Measurements from ENCODE around the gene CMTM8.

CMTM8 gene

DNA sequence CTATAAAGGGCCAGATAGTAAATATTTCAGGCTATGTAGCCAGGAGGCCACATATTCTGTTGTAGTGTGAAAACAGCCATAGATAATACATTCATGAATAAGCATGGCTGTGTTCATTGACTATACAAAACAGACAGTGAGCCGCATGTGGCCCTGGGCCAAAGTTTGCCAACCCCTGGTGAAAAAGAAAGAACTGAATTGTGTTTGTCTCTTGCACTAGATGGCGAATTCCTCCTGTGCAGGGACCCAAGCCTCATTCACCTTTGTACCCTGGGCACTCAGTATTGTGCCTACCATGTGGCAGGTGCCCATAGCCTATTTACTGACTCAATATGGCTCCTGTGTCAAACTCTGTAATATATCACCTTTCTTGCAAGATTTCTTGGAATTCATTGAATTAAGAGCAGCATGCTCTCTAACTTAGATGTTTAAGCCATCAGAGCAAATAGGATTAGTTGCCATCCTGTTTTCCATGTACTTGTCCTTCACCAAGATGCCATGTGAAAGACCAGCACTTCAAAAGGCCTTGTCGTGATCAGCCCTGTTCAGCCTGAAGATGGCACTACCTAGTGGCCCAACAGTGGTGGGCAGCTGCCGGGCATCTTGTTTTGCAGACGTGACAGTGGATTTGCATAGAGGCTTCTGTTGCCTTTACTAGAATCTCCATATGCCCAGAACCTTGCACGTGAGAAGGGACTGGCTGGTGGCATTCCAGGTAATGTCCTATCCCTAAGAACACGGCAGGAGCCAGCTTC lies 102.3 kb downstream of the CMTM8 start:
- no peak for DNase-seq (ENCODE audit: low read depth)

DNA sequence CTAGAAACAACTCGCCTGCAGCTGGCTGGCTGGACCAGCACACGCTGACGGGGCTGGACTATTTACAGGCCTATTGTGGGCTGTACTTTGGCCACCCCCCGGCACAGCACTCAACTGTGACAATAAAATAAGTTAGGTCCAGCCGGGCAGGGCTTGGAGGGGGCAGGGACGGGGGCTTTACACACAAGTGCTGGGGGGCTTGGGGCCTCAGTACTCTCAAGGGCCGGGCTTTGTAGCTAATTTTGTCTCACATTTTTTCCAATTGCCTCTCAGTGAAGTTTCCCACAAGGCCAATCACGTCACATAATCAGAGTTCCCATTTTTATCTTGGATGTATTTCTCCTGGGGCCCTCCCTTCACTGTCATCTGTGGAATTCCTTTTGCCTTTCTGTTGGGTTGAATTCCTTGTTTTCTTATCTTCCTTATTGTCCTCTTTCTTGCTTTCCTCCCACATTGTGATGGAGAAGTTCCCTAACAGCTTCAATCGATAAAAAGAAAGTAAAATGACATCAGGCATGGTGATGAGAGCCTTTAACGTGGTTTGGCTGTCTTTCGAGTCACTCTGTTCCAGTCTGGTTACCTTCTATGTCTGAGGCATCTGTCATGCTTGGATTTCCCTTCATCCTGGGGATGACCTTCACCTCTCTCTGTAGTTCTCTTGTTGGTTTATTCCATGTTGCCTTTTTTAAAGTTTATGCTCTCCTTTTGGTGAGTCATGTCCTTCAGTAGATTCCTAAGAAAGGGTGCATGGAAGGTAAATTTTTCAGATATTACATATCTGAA lies 109.1 kb downstream of the CMTM8 start:
- no peak for DNase-seq (ENCODE audit: low read depth)

DNA sequence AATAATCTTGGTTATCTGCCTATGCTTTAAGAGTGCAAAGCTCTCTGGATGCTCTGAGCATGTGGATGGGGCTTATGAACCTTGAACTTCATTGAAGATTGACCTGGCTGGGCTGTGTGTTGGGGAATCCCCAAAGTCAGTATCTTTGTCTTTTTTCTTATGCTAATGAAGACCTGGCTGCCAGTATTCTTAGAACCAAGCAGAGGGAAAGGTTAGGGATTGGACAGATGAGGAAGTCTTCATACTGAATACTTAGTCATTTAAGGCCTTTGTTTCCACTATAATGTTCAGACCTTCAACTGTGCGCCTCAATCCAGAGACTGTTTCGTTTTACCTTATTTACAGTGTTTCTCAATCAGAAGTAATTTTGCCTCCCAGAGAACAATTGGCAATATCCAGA lies 110.7 kb downstream of the CMTM8 start:
- DNase-seq (ENCODE audit: low read depth): no peak

DNA sequence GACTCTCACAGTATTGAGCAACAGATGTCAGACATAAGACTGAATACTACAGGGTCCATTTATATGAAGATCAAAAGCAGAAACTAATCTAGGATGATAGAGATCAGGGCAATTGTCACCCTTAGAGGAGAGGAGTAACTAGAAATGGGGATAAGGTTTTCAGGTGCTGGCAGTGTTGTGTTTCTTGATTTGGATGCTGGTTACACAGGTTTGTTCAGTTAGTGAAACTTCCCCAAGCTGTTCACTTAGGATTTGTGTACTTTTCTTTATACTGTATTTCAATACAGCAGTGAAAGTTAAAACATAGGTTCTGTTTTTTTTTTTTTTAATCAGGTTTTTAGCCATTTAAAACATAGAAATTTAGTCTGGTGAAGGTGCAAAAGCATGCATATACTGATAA lies 114.1 kb downstream of the CMTM8 start:
- DNase-seq (ENCODE audit: low read depth): no peak

DNA sequence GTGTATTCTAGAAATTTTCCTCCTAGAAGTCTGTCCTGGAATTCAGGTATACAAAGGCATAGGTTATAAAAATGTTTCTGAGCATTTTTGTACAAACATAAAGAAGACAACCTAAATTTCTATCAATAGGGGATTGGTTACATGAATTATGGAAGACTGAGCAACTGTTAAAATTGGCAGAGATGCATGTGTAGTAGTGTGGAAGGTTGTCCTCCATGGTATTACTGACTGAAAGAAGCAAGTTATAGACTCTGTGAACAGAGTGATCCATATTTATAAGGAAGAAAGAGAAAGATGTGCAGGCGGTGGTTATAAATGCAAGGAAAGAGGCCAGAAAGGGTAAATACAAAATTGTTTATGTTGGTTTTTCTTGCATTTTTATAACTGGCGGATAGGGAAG lies 114.9 kb downstream of the CMTM8 start:
- no peak for DNase-seq (ENCODE audit: low read depth)

DNA sequence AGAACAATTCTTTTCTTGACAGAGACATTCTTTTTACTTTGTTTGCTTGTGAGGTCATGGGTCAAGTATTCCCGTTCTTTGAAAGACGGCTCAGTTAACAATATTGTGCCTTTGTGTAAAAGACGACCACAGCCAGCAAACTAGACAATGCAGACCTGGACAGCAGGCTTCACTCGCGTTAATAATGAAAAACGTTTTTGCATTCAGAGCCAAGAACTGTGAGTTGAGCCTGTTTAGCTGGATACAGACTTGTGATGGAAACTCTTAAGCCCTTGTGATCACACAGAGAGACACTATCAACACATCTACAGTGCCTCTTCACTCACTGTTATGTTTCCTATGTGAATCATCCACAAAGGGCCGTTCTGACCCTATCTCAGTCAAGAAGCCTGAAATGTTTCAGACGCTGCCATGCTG lies 115.9 kb downstream of the CMTM8 start:
- DNase-seq (ENCODE audit: low read depth): no peak

DNA sequence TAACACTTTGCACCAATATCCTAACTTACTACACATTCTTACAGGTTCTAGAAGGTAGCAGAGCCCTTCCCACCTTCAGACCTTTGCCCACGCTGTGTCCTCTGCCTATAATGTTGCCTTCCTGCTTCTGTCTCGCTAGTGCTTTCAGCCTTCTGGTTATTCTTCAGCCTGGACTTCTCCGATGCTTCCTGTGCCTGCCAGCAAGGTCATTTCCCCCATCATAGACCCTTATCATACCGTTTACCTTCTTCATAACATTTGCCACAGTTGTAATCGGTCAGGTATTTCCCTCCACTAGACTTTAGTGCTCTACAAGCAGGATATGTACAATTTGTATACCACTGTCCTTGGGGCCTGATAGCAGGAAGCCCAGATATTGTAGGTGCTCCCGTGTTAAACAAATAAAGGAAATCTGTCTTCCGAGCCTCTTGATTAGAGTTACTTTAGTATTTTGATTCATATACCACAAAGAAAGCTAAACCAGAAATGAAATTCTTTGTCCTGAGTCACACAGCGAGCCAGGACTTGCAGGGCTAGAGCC lies 117.3 kb downstream of the CMTM8 start:
- no peak for DNase-seq (ENCODE audit: low read depth)

DNA sequence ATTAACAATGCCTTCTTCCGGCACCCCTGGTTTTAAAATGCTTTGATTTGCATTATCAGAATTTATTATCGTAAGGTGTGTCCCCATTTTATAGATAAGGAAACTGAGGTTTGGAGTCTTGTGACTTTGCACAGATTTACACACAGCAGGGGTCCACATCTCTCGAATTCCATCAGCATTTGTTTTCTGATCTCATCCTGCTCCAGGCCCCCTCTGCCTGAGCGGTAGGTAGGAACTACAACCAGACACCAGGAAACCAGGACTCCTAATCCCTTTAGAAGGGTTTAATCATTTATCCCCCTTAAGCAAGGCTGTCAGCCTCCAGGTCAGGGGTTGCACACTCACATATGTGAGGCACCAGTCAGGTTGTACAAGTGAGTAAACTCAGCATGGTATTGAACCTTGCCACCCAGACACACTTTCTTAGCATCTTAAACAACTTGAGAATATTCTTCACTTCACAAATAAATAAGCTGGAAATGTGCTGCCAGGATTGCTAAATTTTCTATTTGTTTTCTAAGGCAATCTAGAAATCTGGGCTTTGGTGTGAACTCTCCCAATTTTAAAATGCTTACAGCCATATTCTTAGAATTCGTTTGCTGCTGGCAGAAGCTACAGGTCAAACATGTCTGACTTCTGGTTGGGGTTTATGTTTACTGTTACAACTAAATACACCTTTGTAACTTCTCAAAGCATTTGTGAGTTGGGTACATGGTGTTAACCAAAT lies 121.4 kb downstream of the CMTM8 start:
- DNase-seq (ENCODE audit: low read depth): no peak

DNA sequence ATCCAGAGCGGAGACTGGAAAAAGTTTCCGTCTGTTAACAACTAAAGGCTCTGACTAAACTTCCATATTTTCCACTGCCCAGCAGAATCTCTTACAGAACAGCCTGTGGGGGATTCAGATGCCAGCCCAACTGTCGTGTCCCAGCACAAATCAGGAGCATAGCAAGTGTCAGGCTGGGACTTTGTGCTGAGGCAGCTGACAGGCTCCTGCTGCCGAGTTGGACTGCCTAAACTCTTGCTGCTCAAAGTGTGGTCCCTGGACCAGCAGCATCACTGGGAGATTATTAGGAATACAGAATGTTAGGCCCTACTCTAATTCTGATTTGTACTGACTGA lies 122.0 kb downstream of the CMTM8 start:
- DNase-seq (ENCODE audit: low read depth): no peak

DNA sequence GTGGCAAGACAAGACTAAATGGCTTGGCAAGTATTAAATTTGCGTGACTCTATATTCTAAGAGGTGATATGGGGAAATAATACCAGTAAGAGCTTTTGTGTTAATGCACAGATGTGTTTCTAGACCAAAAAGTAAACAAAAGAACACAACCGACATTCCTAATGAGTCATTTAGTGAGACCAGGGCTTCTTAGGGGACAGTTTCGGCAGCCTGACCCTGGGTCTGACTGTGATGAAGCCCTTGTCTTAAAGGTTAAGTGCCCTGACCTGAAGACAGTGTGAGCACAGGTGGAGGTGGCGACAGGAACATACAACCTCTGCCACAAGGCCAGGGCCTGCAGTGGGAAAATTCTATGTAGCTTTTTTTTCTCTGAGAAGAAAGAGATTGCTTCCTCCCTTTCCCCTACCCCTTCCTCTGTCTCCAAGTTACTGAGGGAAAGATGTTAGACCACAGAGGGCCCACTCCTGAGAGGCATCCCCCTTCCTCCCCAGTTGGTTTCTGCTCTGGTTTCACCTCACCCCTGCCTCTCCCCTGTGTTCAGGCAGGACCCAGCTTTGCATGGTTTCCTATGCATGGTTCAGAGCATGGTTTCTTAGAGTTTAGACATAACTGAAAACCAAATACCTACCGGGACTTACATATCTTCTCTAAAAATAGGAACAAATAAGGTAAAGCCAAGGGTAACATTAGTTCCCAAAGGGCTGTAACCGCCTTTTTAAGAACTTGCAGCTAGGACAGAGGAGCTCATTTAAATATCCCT lies 128.3 kb downstream of the CMTM8 start:
- no peak for DNase-seq (ENCODE audit: low read depth)

DNA sequence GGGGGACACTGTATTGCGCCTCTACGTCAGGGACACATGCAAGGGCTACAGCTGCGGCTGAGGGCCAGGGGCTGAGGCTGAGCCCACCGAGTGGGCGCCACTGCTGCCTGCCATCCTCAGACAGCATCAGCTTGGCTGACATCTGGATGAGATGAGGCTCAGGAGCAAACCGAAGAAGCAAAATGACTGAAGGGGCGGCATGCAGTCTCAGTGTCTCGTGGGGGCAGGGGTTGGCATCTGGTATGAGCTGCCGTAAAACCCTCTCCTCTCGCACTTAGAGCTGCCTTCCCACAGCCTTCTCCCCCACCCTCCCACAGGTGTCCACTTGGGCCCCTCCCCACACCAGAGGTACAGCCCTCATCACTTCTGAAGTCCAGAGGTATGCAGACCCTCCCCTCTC lies 129.0 kb downstream of the CMTM8 start:
- no peak for DNase-seq (ENCODE audit: low read depth)

DNA sequence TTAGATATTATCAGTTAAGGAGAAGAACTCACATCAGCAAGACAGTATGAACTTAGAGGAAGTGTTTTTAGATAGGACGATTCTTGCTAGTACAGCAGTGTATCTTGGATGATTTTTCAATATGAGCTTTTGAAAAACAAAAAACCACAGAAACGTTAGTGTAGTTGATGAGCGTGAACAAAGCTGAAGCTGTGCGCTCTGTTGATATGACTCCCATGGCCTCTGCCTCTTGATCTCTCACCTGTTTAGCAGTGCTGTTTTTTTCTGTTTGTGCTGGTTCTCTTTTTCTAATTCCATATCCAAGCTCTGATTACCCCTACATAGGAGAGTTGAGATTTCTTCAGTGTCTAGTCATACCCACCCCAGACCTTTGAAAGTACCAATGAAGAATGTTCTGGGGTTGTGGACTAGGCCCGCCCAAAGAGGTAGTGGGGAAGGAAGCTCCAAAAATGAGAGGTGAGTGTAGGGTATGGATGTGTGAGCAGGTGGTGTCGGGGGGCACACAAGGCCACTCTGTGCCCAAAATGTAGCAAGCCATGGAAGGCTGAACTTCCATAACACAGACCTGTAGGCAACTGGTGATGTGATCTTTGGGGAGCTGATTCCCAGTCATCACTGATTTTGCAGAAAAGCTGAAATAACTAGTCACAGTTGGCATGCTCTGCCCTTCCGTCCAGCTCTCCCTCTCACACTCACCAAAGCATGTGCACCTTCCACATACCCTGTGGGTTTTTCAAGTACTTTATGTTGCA lies 133.2 kb downstream of the CMTM8 start:
- DNase-seq (ENCODE audit: low read depth): no peak

DNA sequence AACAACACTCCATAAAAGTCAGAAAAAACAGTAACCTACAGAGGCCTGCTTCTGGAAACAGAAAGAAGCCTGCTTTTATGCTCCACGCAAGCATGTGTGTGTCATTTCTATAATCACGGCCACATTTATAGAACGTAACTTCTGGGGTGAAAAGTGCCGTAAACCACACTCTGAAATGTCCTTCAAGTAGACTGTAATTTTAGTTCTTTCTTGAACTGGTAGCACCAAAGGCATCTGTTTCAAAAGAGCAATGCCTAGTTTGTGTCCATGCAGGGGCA lies 133.7 kb downstream of the CMTM8 start:
- no peak for DNase-seq (ENCODE audit: low read depth)

DNA sequence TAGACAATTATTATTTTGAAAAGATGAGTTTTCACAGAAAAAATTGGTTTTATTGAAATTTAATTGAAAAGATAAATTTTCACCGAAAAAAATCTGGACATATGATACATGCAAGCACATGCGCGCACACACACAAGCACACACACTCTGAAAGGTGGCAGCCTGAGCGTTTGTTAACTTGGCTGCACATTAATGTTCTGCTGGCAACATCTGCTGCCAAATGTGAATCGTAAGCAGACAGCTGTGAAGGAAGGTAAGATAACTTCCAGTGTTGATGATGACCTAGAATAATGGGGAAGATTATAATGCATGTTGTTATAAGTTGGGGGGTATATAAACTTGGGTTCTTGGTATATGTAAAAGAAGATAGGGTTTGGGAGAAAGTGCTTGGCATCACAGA lies 134.8 kb downstream of the CMTM8 start:
- DNase-seq (ENCODE audit: low read depth): no peak

DNA sequence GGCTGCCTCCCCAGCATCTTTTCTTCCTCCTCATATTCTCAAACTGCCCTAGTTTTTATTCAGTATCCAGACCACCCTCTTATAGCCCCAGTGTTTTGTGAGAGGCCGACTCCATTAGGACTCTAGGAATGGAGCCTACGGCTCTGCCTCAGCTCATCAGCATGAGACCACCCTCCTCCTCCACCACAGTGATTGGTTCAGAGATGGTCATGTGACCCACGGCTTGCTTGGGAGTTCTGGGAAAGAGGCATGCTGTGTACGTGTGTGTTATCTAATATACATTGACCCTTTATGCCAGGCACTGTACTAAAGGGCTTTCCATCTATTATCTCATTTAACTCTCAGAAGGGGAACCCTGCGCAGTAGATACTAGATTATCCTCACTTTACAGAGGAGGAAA lies 135.4 kb downstream of the CMTM8 start:
- no peak for DNase-seq (ENCODE audit: low read depth)

DNA sequence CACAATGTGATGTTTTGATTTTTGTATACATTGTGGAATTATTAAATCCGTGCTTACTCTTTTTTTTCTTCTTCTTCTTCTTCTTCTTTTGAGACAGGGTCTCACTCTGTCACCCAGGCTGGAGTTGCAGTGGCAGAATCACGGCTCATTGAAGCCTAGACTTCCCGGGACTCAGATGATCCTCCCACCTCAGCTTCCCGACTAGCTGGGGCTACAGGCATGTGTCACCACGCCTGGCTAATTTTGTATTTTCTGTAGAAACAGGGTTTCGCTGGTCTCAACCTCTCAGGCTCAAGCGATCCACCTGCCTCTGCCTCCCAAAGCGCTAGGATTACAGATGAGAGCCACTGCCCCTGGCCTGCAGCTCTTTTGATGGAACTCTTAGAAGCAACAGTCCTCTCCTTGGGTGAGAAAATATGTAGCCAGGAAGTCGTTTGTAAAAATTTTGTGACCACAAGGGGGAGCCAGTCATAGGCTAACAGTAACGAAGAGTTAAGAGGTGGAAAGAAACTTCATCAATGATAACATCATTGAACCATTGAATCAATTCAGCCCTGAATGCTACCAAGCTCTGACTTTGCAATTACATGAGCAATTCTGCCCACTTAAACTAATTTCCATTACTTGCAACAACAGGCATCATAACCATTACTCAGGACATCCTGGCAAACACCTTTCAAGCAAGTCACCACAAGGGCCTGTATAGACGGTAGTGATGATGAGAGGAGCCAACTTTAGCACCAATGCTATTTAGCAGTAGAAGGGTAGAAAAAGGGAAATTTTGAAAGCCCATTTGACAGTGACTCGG lies 136.5 kb downstream of the CMTM8 start:
- DNase-seq (ENCODE audit: low read depth): no peak

DNA sequence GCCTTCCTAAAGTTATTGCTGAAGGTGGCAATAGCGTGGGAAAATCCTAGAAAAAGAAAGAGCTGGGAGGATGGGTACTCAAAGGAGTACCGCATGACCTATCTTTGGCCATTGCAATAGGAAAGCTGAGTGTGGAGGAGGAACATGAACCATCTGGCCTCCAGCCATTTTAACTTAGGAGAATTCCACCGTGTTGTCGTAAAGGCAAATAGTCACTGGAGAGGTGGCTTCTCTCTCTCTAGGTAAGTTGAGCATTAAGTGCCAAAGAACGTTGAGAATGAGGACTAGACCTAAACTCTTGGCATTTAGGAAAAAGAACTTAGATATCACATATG lies 137.1 kb downstream of the CMTM8 start:
- no peak for DNase-seq (ENCODE audit: low read depth)

DNA sequence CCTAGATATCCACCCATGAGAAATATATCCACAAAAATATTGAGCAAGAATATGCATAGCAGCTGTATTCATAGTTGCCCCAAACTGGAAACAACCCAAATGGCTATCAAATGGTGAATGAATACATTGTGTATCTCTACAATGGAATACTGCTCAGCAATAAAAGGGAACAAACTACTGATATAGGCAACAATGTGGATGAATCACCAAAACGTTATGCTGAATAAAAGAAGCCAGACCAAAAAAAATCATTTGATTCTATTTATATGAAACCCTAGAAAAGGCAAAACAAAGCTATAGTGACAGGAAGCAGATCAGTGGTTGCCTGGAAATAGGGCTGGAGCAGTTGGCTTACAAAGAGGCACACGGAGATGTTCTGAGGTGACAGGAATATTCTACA lies 137.6 kb downstream of the CMTM8 start:
- no peak for DNase-seq (ENCODE audit: low read depth)

DNA sequence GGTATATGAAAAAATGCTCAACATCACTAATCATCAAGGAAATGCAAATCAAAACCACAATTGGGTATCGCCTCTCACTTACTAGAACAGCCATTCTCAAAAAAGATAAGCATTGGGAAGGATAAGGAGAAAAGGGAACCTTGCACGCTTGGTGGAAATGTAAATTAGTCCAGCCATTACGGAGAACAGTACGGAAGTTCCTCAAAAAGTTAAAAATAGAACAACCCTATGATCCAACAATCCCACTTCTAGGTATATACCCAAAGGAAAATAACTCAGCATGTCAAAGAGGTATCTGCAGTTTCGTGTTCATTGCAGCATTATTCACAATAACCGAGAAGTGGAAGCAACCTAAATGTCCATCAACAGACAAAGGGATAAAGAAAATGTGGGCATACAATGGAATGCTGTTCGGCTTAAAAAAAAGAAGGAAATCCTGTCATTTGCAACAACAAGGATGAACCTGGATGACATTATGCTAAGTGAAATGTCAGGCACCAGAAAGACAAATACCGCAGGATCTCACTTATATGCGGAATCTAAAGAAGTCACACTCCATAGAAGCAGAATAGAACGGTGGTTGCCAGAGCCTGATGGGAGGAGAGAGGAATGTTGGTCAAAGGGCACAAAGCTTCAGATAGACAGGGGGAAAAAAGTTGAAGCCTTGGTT lies 141.5 kb downstream of the CMTM8 start:
- DNase-seq (ENCODE audit: low read depth): no peak

DNA sequence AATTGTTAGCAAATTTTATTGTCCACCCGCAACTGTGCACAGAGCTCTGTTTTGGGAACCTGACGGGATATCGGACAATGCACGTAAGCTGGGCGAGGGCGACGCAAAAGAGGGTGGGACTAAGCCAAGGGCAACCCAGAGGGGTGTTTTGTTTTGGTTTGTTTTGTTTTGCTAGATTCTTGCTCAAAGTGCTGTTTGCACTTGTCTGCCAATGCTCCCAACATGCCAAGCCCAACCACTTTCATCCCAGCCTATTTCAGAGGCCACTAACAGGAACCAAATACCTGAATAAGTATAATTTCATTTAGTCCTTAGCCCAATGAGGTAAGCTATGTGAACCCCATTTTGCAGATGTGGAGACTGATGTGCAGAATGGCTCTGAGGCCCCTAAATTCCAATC lies 143.4 kb downstream of the CMTM8 start:
- no peak for DNase-seq (ENCODE audit: low read depth)

Measured in stimulated activated CD8-positive, alpha-beta memory T cell treated with anti-CD3 and anti-CD28 coated beads, Interleukin-7, amount 100 ng/mL, for 24 hours (primary cell).